ENCODE measurements around the gene GAL3ST3.

- TF ChIP-seq CTCF (IDR thresholded peaks at IDR 0.05; ENCODE audit: low read length) (no peak), EZH2 (optimal IDR thresholded peaks at IDR 0.05; ENCODE audit: low read depth, low read length) (no peak), EZH2phosphoT487 (IDR thresholded peaks at IDR 0.05; ENCODE audit: low read length) (no peak)
Measured at GRCh38 chr11:66059966-66060680, 11.2 kb upstream of the GAL3ST3 start.

All from MM.1S (cell line).